GM21367 (cell line): Measurements from ENCODE around the gene IL1RAPL1.
"Not testable (repeated sequence)": the region's sequence is repeated elsewhere in the genome, so short reads cannot be mapped to it uniquely, and the experiment has no call there.

Experiments used
- ATAC-seq: cut with Tn5 transposase; IDR thresholded peaks from one replicate; pipeline ENCODE4 v1.9.1; 2021; ENCODE audit not compliant: unreplicated experiment

IL1RAPL1 gene

GRCh38 chrX:29241809-29242208 lies 654.6 kb downstream of the IL1RAPL1 start:
- no peak for ATAC-seq

DNA sequence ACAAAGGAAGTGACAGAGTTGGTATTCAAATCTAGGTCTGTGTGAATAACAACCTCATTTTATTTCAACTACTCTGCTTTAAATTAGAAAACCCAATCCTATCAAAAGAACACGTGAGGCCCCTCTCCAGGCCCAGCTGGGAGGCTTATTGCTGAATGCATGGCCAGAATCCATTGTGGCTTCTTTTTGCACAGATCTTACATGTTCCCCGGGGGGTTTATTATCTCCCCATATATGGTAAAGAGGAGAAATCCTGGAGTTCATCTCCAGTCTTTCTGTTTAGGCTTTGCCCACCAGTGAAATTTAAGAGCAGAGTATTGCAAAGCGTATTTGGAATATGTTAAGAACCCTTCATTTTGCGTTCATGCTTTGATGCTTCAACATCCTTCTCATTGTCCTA lies 655.6 kb downstream of the IL1RAPL1 start:
- ATAC-seq, result no peak

DNA sequence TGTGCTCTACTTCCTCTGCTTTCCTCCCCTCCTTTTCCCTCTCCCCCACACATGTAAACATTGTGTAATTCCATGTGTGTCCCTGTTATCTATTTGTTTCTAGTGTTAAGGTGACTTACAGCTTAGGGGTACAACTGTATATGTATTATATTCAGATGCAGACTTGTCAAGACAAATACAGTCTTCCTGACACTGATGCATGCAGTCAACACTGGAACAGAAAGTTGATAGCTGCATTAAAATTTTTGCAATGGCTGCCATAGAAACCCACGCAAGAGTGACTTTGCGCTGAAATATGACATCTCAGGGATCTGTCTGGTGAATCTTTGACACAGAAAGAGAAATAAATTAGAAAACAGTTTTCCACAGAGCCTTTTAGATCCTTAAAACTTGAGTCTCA lies 656.7 kb downstream of the IL1RAPL1 start:
- no peak for ATAC-seq

DNA sequence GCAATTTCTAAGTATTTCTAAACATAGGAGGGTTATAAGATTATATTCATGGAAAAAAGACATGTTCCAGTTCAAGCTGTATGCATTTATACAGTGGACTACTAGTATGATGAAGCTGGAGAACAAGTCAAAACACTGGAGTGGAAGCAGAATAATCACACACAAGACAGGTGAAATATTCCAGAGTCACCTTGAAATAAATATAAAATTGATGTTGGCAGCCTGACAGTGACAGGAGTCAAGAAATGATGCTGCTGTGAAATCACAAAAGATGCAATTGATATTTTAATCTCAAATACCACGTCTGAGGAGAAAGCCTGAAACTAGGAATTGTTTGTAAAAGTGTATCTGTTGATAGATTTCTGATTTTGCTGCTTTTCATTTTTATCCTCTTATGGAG lies 667.3 kb downstream of the IL1RAPL1 start:
- ATAC-seq, result no peak

DNA sequence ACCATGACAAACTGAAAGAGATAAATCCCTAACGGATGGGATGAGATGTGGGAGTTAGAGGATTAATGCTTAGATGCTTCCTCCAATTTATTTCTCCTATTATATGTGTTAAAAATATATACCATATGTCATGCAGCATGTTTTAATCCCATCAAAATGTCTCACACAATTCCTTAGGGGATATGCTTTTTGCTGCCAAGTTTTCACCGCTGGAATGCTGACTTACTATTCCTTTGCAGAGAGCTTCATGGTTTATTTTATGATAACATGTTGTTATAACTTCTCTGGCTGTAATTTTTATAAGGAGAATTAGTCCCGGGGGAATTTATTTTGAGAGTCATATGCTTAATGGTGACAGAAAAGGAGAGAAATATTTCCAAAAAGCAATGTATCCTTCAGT lies 670.3 kb downstream of the IL1RAPL1 start:
- no peak for ATAC-seq

DNA sequence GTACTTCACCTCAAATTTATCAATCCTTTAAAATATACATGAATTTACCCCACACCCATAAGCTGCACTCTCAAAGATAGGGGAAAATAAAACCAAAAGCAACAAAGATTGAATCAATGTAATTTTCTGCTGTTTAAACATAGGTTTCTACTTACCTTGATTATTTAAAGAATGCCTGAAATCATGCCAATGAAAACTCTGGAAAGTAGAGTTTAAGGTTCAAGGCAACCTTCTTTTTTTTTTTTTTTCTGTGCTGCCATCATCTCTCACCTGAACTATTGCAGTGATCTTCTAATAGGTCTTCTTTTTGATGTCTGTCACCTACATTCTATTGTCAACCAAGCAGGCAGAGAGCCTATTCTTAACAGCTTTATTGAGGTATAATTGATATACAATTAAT lies 682.1 kb downstream of the IL1RAPL1 start:
- ATAC-seq, result no peak

- no peak for ATAC-seq
Observed at GRCh38 chrX:29274517-29274916, 687.3 kb downstream of the IL1RAPL1 start.

GRCh38 chrX:29275928-29276327 lies 688.7 kb downstream of the IL1RAPL1 start:
- ATAC-seq, result no peak

GRCh38 chrX:29281078-29281742 lies 694.0 kb downstream of the IL1RAPL1 start:
- ATAC-seq, result no peak

DNA sequence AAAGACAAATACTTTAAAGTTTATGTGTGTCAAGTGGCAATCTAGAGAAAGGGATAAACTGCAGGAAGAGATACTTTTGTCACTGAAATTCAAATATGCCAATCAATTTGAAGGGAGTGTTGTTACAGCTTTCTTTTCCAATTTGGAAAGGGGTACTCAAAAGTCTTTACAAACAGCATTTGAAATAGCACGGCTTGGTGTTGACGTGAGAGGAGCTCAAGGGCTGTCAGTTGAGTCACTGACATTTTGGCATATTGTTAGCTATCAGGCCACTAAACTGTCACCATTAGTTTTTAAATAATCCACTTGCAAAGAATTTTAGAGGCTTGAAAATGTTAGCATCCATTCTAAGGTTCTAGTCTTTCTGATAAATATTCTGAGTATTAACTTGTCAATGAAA lies 698.4 kb downstream of the IL1RAPL1 start:
- no peak for ATAC-seq

DNA sequence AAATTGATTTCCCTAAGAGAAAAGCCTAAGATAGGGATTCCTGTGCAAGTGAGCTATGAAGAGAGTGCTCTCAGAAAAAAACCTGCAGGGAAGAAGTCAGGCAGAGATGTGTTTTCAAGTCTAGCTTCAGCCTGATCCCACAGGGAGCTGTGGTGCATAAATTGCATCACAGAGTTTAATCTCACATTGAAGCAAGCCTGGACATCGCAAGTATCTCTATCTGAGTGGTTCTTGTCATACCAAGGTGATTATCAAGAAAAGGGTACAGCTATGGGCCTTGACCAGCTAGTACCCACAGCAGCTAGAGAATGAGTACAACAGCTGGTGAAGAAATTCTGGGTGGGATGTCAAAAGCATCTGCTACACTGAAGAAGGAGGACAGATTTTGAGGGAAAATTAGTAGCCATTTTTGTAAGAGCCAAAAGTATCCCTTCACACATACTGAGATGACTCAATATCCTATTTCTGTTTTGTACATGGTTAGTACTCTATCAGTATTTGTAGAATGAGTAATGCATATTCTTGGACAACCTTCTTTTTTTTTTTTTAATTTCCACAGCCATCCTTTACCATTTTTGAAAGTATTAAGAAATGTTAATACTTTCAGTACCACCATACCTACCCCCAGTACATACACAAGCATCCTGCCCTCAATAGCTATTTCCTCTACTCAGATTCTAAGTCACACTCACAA lies 708.9 kb downstream of the IL1RAPL1 start:
- no peak for ATAC-seq

DNA sequence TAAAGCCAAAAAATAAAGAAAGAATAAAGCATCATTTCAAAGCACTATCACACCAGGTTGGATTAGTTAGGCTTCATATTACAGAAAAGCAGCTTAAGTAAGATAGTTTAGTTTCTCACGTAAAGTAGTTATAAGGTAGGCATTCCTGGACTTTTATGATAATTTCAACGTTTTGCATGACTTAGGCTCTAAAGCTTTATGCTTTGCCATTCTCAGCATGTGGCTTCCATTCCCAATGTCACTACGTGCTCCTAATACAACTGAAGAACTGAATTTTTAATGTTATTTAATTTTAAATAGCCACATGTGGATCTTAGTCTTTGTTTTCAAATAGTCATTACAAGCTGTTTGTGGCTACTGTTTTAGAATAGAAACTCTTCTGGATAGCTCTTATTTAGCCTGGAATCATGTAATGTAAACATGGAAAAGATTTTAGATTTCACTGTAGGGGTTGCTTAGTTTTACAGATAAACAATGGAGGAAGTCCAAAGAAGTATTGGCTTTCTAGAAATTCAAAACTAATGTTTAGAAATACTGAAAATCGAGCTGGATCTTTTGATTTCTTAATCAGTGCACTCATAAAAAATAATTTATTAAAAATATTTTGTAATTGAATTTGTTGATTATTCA lies 710.0 kb downstream of the IL1RAPL1 start:
- no peak for ATAC-seq

DNA sequence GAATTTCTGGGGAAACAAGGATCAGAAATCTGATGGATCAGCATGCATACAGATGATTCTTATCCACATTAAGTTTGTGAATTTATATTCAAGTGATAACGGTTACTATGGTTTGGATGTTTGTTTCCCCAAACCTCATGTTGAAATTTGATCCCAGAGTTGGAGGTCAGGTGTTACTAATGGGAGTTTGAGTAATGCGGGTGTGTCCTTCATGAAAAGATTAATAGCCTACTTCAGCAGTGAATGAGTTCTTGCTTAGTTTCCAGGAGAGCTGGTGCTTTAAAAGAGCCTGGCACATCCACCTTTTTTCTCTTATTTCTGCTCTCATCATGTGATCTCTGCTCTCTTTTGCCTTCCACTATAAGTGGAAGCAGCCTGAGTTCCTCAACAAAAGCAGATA lies 712.4 kb downstream of the IL1RAPL1 start:
- ATAC-seq, result no peak

- ATAC-seq, result no peak
Observed at GRCh38 chrX:29308726-29309125, 721.5 kb downstream of the IL1RAPL1 start.

- ATAC-seq, result no peak
Observed at GRCh38 chrX:29315931-29316330, 728.7 kb downstream of the IL1RAPL1 start.

- ATAC-seq, result no peak
Observed at GRCh38 chrX:29318012-29318411, 730.8 kb downstream of the IL1RAPL1 start.

DNA sequence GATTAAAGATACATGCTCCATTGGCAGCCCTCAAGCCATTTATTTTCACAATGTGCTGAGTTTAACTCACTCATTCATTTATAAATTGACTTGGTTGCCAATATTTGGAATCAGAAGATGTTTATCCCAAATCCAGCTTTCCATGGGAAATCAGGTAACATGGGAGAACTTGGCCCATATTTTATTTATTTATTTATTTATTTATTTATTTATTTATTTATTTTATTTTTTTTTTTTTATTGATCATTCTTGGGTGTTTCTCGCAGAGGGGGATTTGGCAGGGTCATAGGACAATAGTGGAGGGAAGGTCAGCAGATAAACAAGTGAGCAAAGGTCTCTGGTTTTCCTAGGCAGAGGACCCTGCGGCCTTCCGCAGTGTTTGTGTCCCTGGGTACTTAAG lies 745.2 kb downstream of the IL1RAPL1 start:
- ATAC-seq, result not testable (repeated sequence)

DNA sequence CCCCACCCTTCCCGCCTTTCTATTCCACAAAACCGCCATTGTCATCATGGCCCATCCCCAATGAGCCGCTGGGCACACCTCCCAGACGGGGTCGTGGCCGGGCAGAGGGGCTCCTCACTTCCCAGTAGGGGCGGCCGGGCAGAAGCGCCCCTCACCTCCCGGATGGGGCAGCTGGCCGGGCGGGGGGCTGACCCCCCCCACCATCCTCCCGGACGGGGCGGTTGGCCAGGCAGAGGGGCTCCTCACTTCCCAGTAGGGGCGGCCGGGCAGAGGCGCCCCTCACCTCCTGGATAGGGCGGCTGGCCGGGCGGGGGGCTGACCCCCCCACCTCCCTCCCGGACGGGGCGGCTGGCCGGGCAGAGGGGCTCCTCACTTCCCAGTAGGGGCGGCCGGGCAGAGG lies 745.8 kb downstream of the IL1RAPL1 start:
- ATAC-seq, result not testable (repeated sequence)

DNA sequence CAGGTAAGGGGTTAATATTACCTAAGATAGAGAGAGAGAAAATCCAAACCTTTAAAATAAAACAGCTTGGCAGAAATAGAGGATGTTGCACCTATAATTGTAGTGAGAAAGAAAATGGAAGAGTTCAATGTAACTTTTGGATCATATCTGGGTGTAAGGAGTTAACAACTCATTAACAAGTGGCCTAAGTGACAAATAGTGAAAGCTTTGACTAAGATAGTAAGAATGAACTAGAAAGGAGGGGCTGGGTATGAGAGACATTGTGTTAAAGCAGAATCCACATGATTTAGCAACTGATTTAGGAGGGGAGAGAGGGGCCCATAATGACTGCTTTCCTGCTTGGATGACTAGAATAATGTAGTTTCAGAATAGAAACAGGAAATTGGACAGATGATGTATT lies 761.0 kb downstream of the IL1RAPL1 start:
- ATAC-seq, result no peak

DNA sequence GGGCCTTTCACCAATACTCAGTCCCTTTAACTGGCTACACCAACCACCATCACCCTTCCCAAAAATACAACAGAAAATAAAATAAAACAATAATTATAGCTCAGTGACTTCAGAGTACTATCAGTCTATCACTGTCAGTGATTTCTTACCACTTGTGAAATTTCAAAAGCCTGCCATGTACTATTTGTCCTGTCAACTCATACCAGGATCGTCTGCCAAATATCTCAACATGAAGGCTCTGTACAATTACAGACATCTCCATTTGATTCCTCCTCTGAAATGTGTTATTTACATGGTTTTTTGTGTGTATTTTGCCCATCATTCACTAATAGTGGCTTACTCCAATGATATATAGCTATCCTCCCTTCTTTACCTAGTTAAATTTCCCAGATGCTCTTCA lies 772.0 kb downstream of the IL1RAPL1 start:
- ATAC-seq, result no peak

DNA sequence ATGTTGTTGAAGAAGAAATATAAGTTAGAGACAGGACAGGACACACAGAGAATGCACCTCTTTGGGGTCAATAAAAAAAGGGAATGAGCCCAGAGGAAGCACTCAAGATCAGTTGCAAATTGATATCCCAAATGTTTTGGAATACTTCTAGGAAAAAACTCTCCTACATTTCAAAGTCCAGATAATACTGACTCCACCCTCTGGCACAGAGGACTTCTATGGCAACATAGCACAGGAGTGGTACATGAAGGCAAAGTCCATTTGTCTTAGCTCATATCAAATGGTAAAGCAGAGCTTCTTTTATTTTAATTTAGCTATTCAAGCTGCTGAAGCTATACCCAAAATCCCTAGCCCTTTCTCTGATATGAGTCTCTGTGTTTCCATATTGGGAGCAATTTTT lies 787.5 kb downstream of the IL1RAPL1 start:
- ATAC-seq, result not testable (repeated sequence)

DNA sequence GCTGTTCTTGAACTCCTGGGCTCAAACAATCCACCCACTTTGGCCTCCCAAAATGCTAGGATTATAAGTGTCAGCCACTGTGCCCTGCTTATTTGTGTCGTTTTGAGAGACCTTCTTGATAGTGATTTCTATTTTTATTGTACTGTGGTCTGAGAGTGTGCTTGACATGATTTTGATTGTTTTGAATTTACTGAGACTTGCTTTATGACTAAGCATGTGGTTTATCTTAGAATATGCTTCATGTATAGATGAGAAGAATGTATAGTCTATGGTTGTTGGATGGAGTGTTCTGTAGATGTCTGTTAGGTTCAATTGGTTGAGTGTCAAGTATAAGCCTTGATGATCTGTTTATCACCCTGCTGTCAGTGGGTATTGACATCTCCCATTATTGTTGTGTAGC lies 789.3 kb downstream of the IL1RAPL1 start:
- ATAC-seq, result no peak
